ENCODE results near the gene TRIM24.
A peak's percentile ranks its signal among the peaks of the same experiment; 100 is the strongest.
"Not testable (repeated sequence)": the region's sequence is repeated elsewhere in the genome, so short reads cannot be mapped to it uniquely, and the experiment has no call there.

TRIM24 gene

GRCh38 chr7:138458576-138459412 is 1.3 kb upstream of the TRIM24 start:
- no peaks in the 10 kb centered on the region for H3K9me3 ChIP-seq (ENCODE audit: control insufficient read depth, low read length)
- no peak overlapping the region for H3K4me3 ChIP-seq (ENCODE audit: insufficient read depth, low read depth, low read length, poor library complexity, severe bottlenecking)
- H3K27ac ChIP-seq (ENCODE audit: insufficient read depth, low read length, poor library complexity, severe bottlenecking), result no peak overlapping the region
- no peak for DNase-seq
- H3K27me3 ChIP-seq (replicated peaks; ENCODE audit: control insufficient read depth, insufficient read depth, low read length, poor library complexity, severe bottlenecking), result no peaks in the 10 kb centered on the region
- no peaks in the 10 kb centered on the region for H3K4me1 ChIP-seq (ENCODE audit: control insufficient read depth, insufficient read depth, low read length, poor library complexity, severe bottlenecking)
- no peaks in the 10 kb centered on the region for H3K36me3 ChIP-seq (ENCODE audit: control insufficient read depth, insufficient read depth, low read length)

- Histone ChIP-seq H3K27ac (ENCODE audit: insufficient read depth, low read length, poor library complexity, severe bottlenecking) (peak overlapping the region; percentile 20), H3K9me3 (ENCODE audit: control insufficient read depth, low read length) (no peaks in the 10 kb centered on the region), H3K36me3 (ENCODE audit: control insufficient read depth, insufficient read depth, low read length) (no peaks in the 10 kb centered on the region), H3K27me3 (replicated peaks; ENCODE audit: control insufficient read depth, insufficient read depth, low read length, poor library complexity, severe bottlenecking) (no peaks in the 10 kb centered on the region), H3K4me1 (ENCODE audit: control insufficient read depth, insufficient read depth, low read length, poor library complexity, severe bottlenecking) (no peaks in the 10 kb centered on the region), H3K4me3 (ENCODE audit: insufficient read depth, low read depth, low read length, poor library complexity, severe bottlenecking) (peak overlapping the region; percentile 15)
- peak in 2 of 3 donors; percentile 96 to 97 for DNase-seq
Observed at GRCh38 chr7:138459413-138460175, 465 bp upstream of the TRIM24 start.

- Histone ChIP-seq H3K27me3 (replicated peaks; ENCODE audit: control insufficient read depth, insufficient read depth, low read length, poor library complexity, severe bottlenecking) (no peaks in the 10 kb centered on the region), H3K4me1 (ENCODE audit: control insufficient read depth, insufficient read depth, low read length, poor library complexity, severe bottlenecking) (no peaks in the 10 kb centered on the region), H3K36me3 (ENCODE audit: control insufficient read depth, insufficient read depth, low read length) (no peaks in the 10 kb centered on the region), H3K9me3 (ENCODE audit: control insufficient read depth, low read length) (no peaks in the 10 kb centered on the region), H3K4me3 (ENCODE audit: insufficient read depth, low read depth, low read length, poor library complexity, severe bottlenecking) (peak overlapping the region; percentile 66), H3K27ac (ENCODE audit: insufficient read depth, low read length, poor library complexity, severe bottlenecking) (peak overlapping the region; percentile 85)
- peak; percentile 29 to 48 (median 44) for DNase-seq
Observed at GRCh38 chr7:138460649-138461607, 869 bp downstream of the TRIM24 start.

- H3K9me3 ChIP-seq (ENCODE audit: control insufficient read depth, low read length); H3K4me1 ChIP-seq (ENCODE audit: control insufficient read depth, insufficient read depth, low read length, poor library complexity, severe bottlenecking); H3K27ac ChIP-seq (ENCODE audit: insufficient read depth, low read length, poor library complexity, severe bottlenecking); DNase-seq; H3K36me3 ChIP-seq (ENCODE audit: control insufficient read depth, insufficient read depth, low read length); H3K27me3 ChIP-seq (replicated peaks; ENCODE audit: control insufficient read depth, insufficient read depth, low read length, poor library complexity, severe bottlenecking); H3K4me3 ChIP-seq (ENCODE audit: insufficient read depth, low read depth, low read length, poor library complexity, severe bottlenecking): not testable (repeated sequence)
Observed at GRCh38 chr7:138463291-138463618, 3.2 kb downstream of the TRIM24 start.

GRCh38 chr7:138465046-138465445 is 5.0 kb downstream of the TRIM24 start:
- no peaks in the 10 kb centered on the region for H3K4me1 ChIP-seq (ENCODE audit: control insufficient read depth, insufficient read depth, low read length, poor library complexity, severe bottlenecking)
- no peak for DNase-seq
- no peaks in the 10 kb centered on the region for H3K27me3 ChIP-seq (replicated peaks; ENCODE audit: control insufficient read depth, insufficient read depth, low read length, poor library complexity, severe bottlenecking)
- no peaks in the 10 kb centered on the region for H3K36me3 ChIP-seq (ENCODE audit: control insufficient read depth, insufficient read depth, low read length)
- H3K27ac ChIP-seq (ENCODE audit: insufficient read depth, low read length, poor library complexity, severe bottlenecking), result no peak overlapping the region
- H3K4me3 ChIP-seq (ENCODE audit: insufficient read depth, low read depth, low read length, poor library complexity, severe bottlenecking), result no peak overlapping the region
- H3K9me3 ChIP-seq (ENCODE audit: control insufficient read depth, low read length), result no peaks in the 10 kb centered on the region

GRCh38 chr7:138466069-138466756 is 6.2 kb downstream of the TRIM24 start:
- not testable (repeated sequence) for DNase-seq; H3K27me3 ChIP-seq (replicated peaks; ENCODE audit: control insufficient read depth, insufficient read depth, low read length, poor library complexity, severe bottlenecking); H3K4me1 ChIP-seq (ENCODE audit: control insufficient read depth, insufficient read depth, low read length, poor library complexity, severe bottlenecking); H3K9me3 ChIP-seq (ENCODE audit: control insufficient read depth, low read length); H3K4me3 ChIP-seq (ENCODE audit: insufficient read depth, low read depth, low read length, poor library complexity, severe bottlenecking); H3K36me3 ChIP-seq (ENCODE audit: control insufficient read depth, insufficient read depth, low read length); H3K27ac ChIP-seq (ENCODE audit: insufficient read depth, low read length, poor library complexity, severe bottlenecking)

- no peak for DNase-seq
- H3K27ac ChIP-seq (ENCODE audit: insufficient read depth, low read length, poor library complexity, severe bottlenecking), result no peak overlapping the region
- H3K36me3 ChIP-seq (ENCODE audit: control insufficient read depth, insufficient read depth, low read length), result no peaks in the 10 kb centered on the region
- H3K4me1 ChIP-seq (ENCODE audit: control insufficient read depth, insufficient read depth, low read length, poor library complexity, severe bottlenecking), result no peaks in the 10 kb centered on the region
- H3K4me3 ChIP-seq (ENCODE audit: insufficient read depth, low read depth, low read length, poor library complexity, severe bottlenecking), result no peak overlapping the region
- no peaks in the 10 kb centered on the region for H3K27me3 ChIP-seq (replicated peaks; ENCODE audit: control insufficient read depth, insufficient read depth, low read length, poor library complexity, severe bottlenecking)
- no peaks in the 10 kb centered on the region for H3K9me3 ChIP-seq (ENCODE audit: control insufficient read depth, low read length)
Observed at GRCh38 chr7:138468244-138469123, 8.4 kb downstream of the TRIM24 start.

- no peaks in the 10 kb centered on the region for H3K36me3 ChIP-seq (ENCODE audit: control insufficient read depth, insufficient read depth, low read length)
- no peaks in the 10 kb centered on the region for H3K4me1 ChIP-seq (ENCODE audit: control insufficient read depth, insufficient read depth, low read length, poor library complexity, severe bottlenecking)
- no peak overlapping the region for H3K4me3 ChIP-seq (ENCODE audit: insufficient read depth, low read depth, low read length, poor library complexity, severe bottlenecking)
- H3K9me3 ChIP-seq (ENCODE audit: control insufficient read depth, low read length), result no peaks in the 10 kb centered on the region
- no peak overlapping the region for H3K27ac ChIP-seq (ENCODE audit: insufficient read depth, low read length, poor library complexity, severe bottlenecking)
- no peaks in the 10 kb centered on the region for H3K27me3 ChIP-seq (replicated peaks; ENCODE audit: control insufficient read depth, insufficient read depth, low read length, poor library complexity, severe bottlenecking)
- DNase-seq, result no peak
Observed at GRCh38 chr7:138470391-138471157, 10.5 kb downstream of the TRIM24 start.

All from effector memory CD4-positive, alpha-beta T cell (primary cell).